ENCODE results near the gene UAP1L1. TPM values are rescaled to one million over a fixed set of nuclear protein-coding genes. Genes with fewer than 3 reads are reported as not detected.

Gene UAP1L1
- polyA plus RNA-seq, 2 of the 4 experiments (the other 2 are of a cell fraction), result 1.2 to 7.8 TPM

DNA sequence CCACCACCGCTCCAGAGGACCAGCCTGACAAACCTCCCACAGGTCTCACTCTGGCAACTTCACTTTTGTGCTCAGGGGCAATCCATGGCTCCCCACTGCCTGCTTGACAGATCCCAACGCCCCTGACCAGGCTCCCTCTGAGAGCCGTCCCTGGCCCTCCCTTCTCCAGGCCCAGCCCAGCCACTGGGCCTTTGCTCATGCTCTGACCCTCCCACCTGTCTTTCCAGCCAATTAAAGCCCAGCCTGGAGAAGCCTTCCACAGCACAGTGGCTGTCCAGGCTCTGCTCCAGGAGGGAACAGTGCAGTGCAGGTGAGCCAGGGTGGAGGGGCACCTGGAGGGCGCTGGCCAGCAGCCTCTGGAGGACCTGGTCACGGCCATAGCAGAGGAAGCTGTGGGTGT, 26.7 kb upstream of the UAP1L1 start:
- TF ChIP-seq ELK1 (IDR thresholded peaks at IDR 0.05; ENCODE audit: low read depth, low read length) (no peak), ZSCAN20 (CRISPR knock-in tag; IDR thresholded peaks at IDR 0.05) (no peak), JUN (IDR thresholded peaks at IDR 0.05) (no peak), HEYL (CRISPR knock-in tag; IDR thresholded peaks at IDR 0.05) (no peak), SREBF2 (IDR thresholded peaks at IDR 0.05) (no peak), EHMT2 (IDR thresholded peaks at IDR 0.05; ENCODE audit: low read depth) (no peak), MYC (IDR thresholded peaks at IDR 0.05; ENCODE audit: borderline replicate concordance, low read length) (no peak), BHLHE40 (IDR thresholded peaks at IDR 0.05; ENCODE audit: low read depth, low read length) (no peak), KDM1A (IDR thresholded peaks at IDR 0.05; ENCODE audit: low read depth) (no peak)
- TF ChIP-seq, protein P1, sequence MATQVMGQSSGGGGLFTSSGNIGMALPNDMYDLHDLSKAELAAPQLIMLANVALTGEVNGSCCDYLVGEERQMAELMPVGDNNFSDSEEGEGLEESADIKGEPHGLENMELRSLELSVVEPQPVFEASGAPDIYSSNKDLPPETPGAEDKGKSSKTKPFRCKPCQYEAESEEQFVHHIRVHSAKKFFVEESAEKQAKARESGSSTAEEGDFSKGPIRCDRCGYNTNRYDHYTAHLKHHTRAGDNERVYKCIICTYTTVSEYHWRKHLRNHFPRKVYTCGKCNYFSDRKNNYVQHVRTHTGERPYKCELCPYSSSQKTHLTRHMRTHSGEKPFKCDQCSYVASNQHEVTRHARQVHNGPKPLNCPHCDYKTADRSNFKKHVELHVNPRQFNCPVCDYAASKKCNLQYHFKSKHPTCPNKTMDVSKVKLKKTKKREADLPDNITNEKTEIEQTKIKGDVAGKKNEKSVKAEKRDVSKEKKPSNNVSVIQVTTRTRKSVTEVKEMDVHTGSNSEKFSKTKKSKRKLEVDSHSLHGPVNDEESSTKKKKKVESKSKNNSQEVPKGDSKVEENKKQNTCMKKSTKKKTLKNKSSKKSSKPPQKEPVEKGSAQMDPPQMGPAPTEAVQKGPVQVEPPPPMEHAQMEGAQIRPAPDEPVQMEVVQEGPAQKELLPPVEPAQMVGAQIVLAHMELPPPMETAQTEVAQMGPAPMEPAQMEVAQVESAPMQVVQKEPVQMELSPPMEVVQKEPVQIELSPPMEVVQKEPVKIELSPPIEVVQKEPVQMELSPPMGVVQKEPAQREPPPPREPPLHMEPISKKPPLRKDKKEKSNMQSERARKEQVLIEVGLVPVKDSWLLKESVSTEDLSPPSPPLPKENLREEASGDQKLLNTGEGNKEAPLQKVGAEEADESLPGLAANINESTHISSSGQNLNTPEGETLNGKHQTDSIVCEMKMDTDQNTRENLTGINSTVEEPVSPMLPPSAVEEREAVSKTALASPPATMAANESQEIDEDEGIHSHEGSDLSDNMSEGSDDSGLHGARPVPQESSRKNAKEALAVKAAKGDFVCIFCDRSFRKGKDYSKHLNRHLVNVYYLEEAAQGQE (IDR thresholded peaks at IDR 0.05), result no peak
- TF ChIP-seq, protein P2, sequence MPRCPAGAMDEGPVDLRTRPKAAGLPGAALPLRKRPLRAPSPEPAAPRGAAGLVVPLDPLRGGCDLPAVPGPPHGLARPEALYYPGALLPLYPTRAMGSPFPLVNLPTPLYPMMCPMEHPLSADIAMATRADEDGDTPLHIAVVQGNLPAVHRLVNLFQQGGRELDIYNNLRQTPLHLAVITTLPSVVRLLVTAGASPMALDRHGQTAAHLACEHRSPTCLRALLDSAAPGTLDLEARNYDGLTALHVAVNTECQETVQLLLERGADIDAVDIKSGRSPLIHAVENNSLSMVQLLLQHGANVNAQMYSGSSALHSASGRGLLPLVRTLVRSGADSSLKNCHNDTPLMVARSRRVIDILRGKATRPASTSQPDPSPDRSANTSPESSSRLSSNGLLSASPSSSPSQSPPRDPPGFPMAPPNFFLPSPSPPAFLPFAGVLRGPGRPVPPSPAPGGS (IDR thresholded peaks at IDR 0.05), result no peak
- Histone ChIP-seq H3K4me3 (no peak overlapping the region), H3K4me1 (peaks cover 26% of the 10 kb centered on the region), H3K9me3 (no peaks in the 10 kb centered on the region), H3K27ac (no peak overlapping the region), H3K4me2 (no peak overlapping the region)
- FAIRE-seq (no peak), ATAC-seq (peak in 1 of 2 experiments; percentile 11; a peak in 2 of 6 replicates), DNase-seq (ENCODE audit: low read depth in 1 of 2, low spot score in 1 of 2) (no peak)
- WGBS (ENCODE audit: missing lambda C conversion rate), result 61% methylated on average over 5 of the region's 5 CpGs
- CTCF ChIA-PET, result interaction anchor here (0.6 to 15.7 kb wide), 4 partner anchors 14 to 200 kb away, joined by 3 to 656 read pairs (median 37); partner anchors contain the start of genes ABCA2 and SAPCD2
- POLR2A ChIA-PET, result no interaction called here

DNA sequence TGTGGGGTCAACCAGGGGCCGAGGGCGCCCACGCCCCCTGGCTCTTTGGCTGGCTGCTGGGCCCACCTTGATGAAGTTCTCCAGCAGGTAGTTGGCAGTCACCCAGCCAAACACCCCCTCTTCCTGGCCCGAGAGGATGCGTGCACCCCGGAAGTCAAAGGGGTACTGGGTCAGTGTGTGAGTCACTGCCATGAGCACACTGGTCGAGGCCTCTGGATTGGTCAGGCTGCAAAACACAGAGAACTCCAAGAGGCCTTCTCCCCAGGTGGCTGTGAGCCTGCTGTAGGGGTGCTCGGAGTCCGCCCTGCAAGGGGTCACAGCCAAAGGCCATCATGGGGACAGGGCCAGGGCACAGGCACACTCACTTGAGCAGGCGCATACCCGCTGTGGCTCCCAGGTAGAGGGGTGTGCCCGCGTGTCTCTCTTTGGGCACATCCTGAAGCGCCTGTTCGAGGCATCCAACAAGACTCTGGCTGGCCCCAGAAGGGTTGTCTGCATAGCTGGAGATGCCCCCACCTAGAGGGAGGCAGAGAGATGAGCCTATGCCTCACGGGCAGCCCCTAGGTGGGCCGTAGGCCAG, 26.1 kb upstream of the UAP1L1 start:
- Histone ChIP-seq H3K9me3 (no peaks in the 10 kb centered on the region), H3K4me3 (no peak overlapping the region), H3K4me2 (no peak overlapping the region), H3K27ac (no peak overlapping the region), H3K4me1 (peaks cover 32% of the 10 kb centered on the region)
- FAIRE-seq (no peak), DNase-seq (ENCODE audit: low read depth in 1 of 2, low spot score in 1 of 2) (no peak), ATAC-seq (no peak)
- no peak for TF ChIP-seq KDM5A (IDR thresholded peaks at IDR 0.05)
- TF ChIP-seq USF2 (IDR thresholded peaks at IDR 0.05), result no peak
- no peak for TF ChIP-seq RARB (CRISPR knock-in tag; IDR thresholded peaks at IDR 0.05)
- POLR2A ChIA-PET, result no interaction called here
- CTCF ChIA-PET, result interaction anchor here (6.0 to 15.7 kb wide), 2 partner anchors 13 to 22 kb away, joined by 40 to 656 read pairs; partner anchors contain the start of genes ABCA2 and SAPCD2
- 81% methylated on average over 9 of the region's 17 CpGs for WGBS (ENCODE audit: missing lambda C conversion rate)

GRCh38 chr9:137052293-137052692, 25.0 kb upstream of the UAP1L1 start:
- CTCF ChIA-PET, result interaction anchor here (0.8 to 15.7 kb wide), 8 partner anchors 12 to 210 kb away, joined by 3 to 656 read pairs (median 4); partner anchors contain the start of genes ABCA2 and SAPCD2
- POLR2A ChIA-PET, result no interaction called here
- TF ChIP-seq MAFK (IDR thresholded peaks at IDR 0.05; ENCODE audit: partially characterized antibody), result no peak
- TF ChIP-seq MYC (IDR thresholded peaks at IDR 0.05; ENCODE audit: borderline replicate concordance, low read length), result no peak
- no peak for TF ChIP-seq ZC3H11A (IDR thresholded peaks at IDR 0.05)
- no peak for TF ChIP-seq SREBF2 (IDR thresholded peaks at IDR 0.05)
- TF ChIP-seq GATA3 (IDR thresholded peaks at IDR 0.05; ENCODE audit: borderline replicate concordance), result no peak
- no peak for TF ChIP-seq POLR2A (IDR thresholded peaks at IDR 0.05; ENCODE audit: low read length)
- TF ChIP-seq, protein P3, sequence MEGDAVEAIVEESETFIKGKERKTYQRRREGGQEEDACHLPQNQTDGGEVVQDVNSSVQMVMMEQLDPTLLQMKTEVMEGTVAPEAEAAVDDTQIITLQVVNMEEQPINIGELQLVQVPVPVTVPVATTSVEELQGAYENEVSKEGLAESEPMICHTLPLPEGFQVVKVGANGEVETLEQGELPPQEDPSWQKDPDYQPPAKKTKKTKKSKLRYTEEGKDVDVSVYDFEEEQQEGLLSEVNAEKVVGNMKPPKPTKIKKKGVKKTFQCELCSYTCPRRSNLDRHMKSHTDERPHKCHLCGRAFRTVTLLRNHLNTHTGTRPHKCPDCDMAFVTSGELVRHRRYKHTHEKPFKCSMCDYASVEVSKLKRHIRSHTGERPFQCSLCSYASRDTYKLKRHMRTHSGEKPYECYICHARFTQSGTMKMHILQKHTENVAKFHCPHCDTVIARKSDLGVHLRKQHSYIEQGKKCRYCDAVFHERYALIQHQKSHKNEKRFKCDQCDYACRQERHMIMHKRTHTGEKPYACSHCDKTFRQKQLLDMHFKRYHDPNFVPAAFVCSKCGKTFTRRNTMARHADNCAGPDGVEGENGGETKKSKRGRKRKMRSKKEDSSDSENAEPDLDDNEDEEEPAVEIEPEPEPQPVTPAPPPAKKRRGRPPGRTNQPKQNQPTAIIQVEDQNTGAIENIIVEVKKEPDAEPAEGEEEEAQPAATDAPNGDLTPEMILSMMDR (IDR thresholded peaks at IDR 0.05), result no peak
- TF ChIP-seq HMGXB4 (CRISPR knock-in tag; IDR thresholded peaks at IDR 0.05; ENCODE audit: borderline replicate concordance), result no peak
- no peak for TF ChIP-seq ZSCAN20 (CRISPR knock-in tag; IDR thresholded peaks at IDR 0.05)
- no peak for TF ChIP-seq EHF (CRISPR knock-in tag; IDR thresholded peaks at IDR 0.05)
- no peak for TF ChIP-seq EHMT2 (IDR thresholded peaks at IDR 0.05; ENCODE audit: low read depth)
- no peak for TF ChIP-seq POLR2AphosphoS2 (conservative IDR thresholded peaks at IDR 0.05; ENCODE audit: low read length)
- TF ChIP-seq NPAS2 (CRISPR knock-in tag; IDR thresholded peaks at IDR 0.05; ENCODE audit: borderline replicate concordance), result no peak

More at GRCh38 chr9:137052293-137052692, 25.0 kb upstream of the UAP1L1 start:
- Histone ChIP-seq H3K27ac (no peak overlapping the region), H3K4me3 (no peak overlapping the region), H3K4me1 (peaks cover 43% of the 10 kb centered on the region), H3K9me3 (no peaks in the 10 kb centered on the region), H3K4me2 (no peak overlapping the region)
- no peak for DNase-seq (ENCODE audit: low read depth in 1 of 2, low spot score in 1 of 2)
- ATAC-seq, result no peak
- WGBS (ENCODE audit: missing lambda C conversion rate), result 80% methylated on average over 2 of the region's 8 CpGs
- no peak for FAIRE-seq

Data from A549 (cell line).